NCI-H2196 (cell line): Measurements from ENCODE around the gene MEIKIN.

Experiments
- DNase-seq: peaks from one replicate; lab custom pipeline; 2025; ENCODE audit not compliant: unreplicated experiment; lab: John Stamatoyannopoulos, UW

The MEIKIN gene

DNA sequence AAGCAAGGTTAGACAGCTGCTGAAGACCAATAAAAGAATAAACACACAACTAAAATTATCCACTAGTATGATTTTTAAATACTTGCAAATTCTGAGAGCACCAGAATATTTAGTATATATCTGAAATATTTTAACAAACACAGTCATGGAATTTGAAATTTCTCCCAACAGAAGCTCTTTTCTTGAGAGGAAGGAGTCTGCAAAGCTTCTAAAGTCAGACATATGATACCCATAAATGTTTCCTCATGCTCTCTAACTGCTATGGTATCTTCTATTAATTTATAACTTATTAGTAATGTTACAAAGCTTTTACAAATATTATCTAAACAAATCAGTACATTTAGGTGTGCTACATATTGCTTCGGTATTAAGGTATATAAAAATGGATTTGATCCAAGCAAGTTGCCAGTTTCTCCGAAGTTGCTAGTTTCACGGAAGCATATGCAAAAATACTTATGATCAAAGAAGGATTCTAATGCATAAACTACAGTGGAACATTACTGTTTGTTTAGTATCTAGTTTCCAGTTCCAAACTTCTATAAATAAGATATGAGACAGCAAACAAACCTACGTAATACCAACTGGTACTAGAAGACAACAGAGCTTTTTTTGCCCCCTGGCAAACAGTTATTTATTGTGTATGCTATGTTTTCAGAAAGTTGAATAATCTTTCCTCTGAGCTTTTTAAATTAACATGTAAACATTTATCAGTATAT is 170.7 kb downstream of the MEIKIN start:
- DNase-seq: no peak

DNA sequence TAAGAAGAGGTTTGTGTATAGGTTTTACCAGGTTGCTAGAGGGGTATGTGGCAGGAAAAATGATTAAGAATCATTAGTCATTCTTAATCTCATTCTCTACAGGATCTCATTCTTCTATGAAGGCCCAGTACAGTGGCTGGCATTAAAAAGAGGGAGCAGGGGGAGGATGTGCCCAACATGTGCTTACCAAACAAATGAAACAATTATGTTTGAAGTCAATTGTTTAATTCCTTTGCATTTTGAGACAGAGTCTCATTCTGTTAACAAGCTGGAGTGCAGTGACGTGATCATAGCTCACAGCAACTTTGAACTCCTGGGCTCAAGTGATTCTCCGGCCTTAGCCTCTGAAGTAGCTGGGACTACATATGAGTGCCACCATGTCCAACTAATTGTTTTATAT is 171.7 kb downstream of the MEIKIN start:
- DNase-seq: no peak

DNA sequence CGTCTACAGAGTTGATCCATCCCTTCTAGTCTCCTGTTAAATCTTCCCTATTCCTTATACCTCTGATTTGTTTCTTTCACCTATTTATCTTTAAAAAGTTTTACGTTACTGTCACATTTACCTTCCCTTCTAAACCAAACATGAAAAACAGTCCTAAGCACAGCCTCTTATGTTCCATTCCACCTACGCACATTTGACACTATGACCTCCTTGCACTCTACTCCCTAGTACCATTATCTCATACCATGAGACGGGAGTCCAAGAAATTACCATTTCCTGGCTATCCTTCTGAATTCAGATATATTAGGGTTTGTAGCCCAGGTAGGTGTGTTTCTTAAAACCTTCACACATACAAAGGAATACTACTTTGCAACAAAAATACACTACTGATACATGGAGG is 173.8 kb downstream of the MEIKIN start:
- DNase-seq: no peak

DNA sequence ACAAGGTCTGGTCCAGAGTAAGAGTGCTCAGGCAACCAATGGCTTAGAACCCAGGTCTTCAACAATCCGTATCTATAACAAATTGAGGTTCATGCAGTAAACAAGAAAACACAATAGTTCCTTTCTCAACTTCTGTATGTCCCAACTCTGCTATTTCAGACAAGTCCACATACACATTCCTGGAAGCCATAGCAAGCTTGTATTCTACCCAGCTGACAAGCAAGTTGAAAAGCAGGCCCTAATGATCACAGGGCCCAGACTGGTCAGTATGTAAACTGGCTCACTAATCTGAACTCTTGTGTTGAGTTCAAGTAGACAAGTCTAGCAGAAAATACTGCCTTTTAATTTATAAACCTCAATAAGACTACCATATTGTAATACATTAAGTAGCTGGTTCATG is 175.5 kb downstream of the MEIKIN start:
- no peak for DNase-seq

GRCh38 chr5:131769336-131769735 is 176.1 kb downstream of the MEIKIN start:
- DNase-seq: no peak

GRCh38 chr5:131767891-131768290 is 177.6 kb downstream of the MEIKIN start:
- no peak for DNase-seq

DNA sequence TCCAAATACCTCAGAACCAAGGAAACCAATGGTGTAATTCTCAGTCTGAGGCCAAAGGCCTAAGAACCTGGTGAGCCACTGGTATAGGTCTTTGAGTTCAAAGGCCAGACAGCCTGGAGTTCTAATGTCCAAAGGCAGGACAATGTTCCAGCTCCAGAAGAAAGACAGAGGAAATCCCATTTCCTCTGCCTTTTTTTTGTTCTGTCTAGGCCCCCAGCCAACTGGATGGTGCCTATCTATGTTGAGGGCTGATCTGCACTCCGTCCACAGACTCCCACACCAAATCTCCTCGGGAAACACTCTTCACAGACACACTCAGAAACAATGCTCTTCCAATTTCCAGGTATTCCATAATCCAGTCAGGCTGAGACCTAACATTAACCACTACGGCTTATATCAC is 178.8 kb downstream of the MEIKIN start:
- no peak for DNase-seq

DNA sequence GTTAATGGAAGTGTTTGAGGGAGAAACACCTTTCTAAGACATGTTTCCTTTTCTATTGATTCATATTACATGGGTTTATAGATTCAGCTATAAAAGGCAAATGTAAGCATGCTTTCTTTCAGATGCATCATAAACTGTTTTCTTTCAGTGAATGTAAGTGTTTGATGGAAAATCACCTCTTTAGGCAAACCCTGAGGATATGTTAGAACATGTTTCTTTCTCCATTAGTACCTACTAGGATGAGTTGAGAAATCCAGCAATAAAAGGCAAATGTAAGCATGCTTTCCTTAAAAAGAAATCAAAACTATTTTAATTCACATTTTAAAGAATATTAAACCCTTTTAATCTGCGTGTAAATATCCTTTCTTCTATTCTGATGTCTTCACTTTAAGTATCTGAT is 180.2 kb downstream of the MEIKIN start:
- no peak for DNase-seq

DNA sequence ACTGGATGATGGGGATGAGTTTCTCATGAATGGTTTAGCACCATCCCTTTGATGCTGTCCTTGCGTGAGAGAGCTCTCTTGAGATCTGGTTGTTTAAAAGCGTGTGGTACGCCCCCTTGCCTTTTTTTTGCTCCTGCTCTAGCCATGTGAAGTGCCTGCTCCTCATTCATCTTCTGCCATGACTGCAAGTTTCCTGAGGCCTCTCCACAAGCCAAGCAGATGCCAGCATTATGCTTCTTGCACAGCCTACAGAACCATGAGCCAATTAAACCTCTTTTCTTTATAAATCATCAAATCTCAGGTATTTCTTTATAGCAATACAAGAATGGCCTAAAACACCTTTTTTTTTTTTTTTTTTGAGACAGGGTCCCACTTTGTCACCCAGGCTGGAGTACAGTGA is 181.5 kb downstream of the MEIKIN start:
- no peak for DNase-seq

GRCh38 chr5:131760793-131761192 is 184.7 kb downstream of the MEIKIN start:
- DNase-seq: no peak

DNA sequence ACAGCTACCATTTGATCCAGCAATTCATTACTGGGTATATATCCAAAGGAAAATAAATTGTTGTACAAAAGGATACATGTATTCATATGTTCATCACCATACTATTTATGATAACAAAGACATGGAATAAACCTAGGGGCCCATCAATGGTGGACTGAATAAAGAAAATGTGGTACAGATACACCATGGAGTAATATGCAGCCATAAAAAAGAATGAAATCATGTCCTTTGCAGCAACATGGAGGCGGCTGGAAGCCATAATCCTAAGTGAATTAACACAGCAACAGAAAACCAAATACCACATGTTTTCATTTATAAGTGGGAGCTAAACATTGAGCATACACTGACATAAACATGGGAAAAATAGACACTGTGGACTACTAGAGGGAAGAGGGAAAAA is 185.8 kb downstream of the MEIKIN start:
- DNase-seq: no peak

DNA sequence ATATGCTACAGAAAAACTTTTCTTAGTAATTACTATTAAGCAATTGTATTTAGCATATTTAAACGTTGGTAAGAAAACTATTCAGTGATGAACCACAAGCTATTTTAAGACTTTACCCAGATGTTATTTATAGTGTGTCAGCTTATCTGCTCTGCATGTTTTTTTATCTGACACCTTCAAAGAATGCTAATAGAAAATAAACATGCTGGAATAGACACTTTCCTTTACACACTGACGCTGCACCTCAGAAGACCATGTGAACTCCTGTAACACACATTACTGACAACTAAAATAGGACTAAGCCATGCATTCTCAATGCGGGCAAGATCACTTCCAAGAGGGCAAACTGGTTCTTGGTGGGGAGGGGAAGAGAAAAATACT is 187.0 kb downstream of the MEIKIN start:
- DNase-seq: no peak

GRCh38 chr5:131757830-131758519 is 187.5 kb downstream of the MEIKIN start:
- DNase-seq: no peak
